G401 (cell line): Measurements from ENCODE around the gene TCEAL1. TPM values are rescaled to one million over a fixed set of nuclear protein-coding genes. Genes with fewer than 3 reads are reported as not detected.
A peak's percentile ranks its signal among the peaks of the same experiment; 100 is the strongest.
"Not testable (repeated sequence)": the region's sequence is repeated elsewhere in the genome, so short reads cannot be mapped to it uniquely, and the experiment has no call there.

Experiments
- DNase-seq: peaks from one replicate; pipeline ENCODE4 v3.0.0-alpha.2; 2015; ENCODE audit warnings: low spot score
- in situ Hi-C: cut with HindIII; loops from 2 replicates; pipeline ENCODE4 v1.10.0; 2016; ENCODE audit warnings: low sequenced_read_pairs, mixed read lengths
- total RNA-seq: library from RNA; depleted of rRNA; stranded (reverse); fragments of >200 nt; shearing (Covaris generic); gene quantifications from 2 replicates; pipeline ENCODE4 v1.2.3, GENCODE V29; 2014; rRNA removed

TCEAL1 gene
- total RNA-seq = 9.8 and 27.0 TPM in 2 replicates

GRCh38 chrX:103628386-103629317, at the start of gene TCEAL1:
Gene TCEAL1, plus strand, starts transcription at chrX:103628975. Its CDS starts 942 bp downstream, at chrX:103629917.
- in situ Hi-C loops = no loop called here
- DNase-seq = peak; percentile 81

GRCh38 chrX:103584596-103584995, 44.2 kb upstream of the TCEAL1 start:
- no peak for DNase-seq
- in situ Hi-C loops = no loop called here

- DNase-seq = peak; percentile 71
- in situ Hi-C loops = no loop called here
Observed at GRCh38 chrX:103585411-103586313, 43.1 kb upstream of the TCEAL1 start, which contains the start of gene TCEAL4. Gene TCEAL4, plus strand, starts transcription at chrX:103585515. Its CDS starts 1,161 bp downstream, at chrX:103586676.

GRCh38 chrX:103586314-103586646, 42.5 kb upstream of the TCEAL1 start:
- in situ Hi-C loops = no loop called here
- peak; percentile 22 for DNase-seq

- in situ Hi-C loops = no loop called here
- DNase-seq = no peak
Observed at GRCh38 chrX:103586659-103587058, 42.1 kb upstream of the TCEAL1 start.

GRCh38 chrX:103592295-103592694, 36.5 kb upstream of the TCEAL1 start:
- in situ Hi-C loops, DNase-seq: not testable (repeated sequence)

- in situ Hi-C loops, DNase-seq: not testable (repeated sequence)
Observed at GRCh38 chrX:103595202-103595601, 33.6 kb upstream of the TCEAL1 start.

- peak; percentile 64 for DNase-seq
- in situ Hi-C loops = no loop called here
Observed at GRCh38 chrX:103607364-103608305, 21.1 kb upstream of the TCEAL1 start, which contains the start of gene TCEAL3. Gene TCEAL3, plus strand, starts transcription at chrX:103607963. Its CDS starts 1,102 bp downstream, at chrX:103609065.

GRCh38 chrX:103608306-103608963, 20.3 kb upstream of the TCEAL1 start:
- in situ Hi-C loops = no loop called here
- peak; percentile 38 for DNase-seq

- DNase-seq = no peak
- in situ Hi-C loops = no loop called here
Observed at GRCh38 chrX:103610282-103610681, 18.5 kb upstream of the TCEAL1 start.

- in situ Hi-C loops = no loop called here
- no peak for DNase-seq
Observed at GRCh38 chrX:103613362-103613890, 15.3 kb upstream of the TCEAL1 start.

- in situ Hi-C loops = no loop called here
- no peak for DNase-seq
Observed at GRCh38 chrX:103614999-103615398, 13.8 kb upstream of the TCEAL1 start.

- no peak for DNase-seq
- in situ Hi-C loops = no loop called here
Observed at GRCh38 chrX:103615781-103616371, 12.9 kb upstream of the TCEAL1 start.

GRCh38 chrX:103616676-103617186, 12.0 kb upstream of the TCEAL1 start:
- in situ Hi-C loops = no loop called here
- no peak for DNase-seq

- in situ Hi-C loops = no loop called here
- peak; percentile 54 for DNase-seq
Observed at GRCh38 chrX:103624111-103624510, 4.7 kb upstream of the TCEAL1 start.

GRCh38 chrX:103626855-103627254, 1.9 kb upstream of the TCEAL1 start:
- in situ Hi-C loops = no loop called here
- no peak for DNase-seq
